ENCODE results near the gene NOC2L. TPM values are rescaled to one million over a fixed set of nuclear protein-coding genes. Genes with fewer than 3 reads are reported as not detected.

NOC2L gene
- total RNA-seq, 1 experiment from 2014 or later: 130 TPM

DNA sequence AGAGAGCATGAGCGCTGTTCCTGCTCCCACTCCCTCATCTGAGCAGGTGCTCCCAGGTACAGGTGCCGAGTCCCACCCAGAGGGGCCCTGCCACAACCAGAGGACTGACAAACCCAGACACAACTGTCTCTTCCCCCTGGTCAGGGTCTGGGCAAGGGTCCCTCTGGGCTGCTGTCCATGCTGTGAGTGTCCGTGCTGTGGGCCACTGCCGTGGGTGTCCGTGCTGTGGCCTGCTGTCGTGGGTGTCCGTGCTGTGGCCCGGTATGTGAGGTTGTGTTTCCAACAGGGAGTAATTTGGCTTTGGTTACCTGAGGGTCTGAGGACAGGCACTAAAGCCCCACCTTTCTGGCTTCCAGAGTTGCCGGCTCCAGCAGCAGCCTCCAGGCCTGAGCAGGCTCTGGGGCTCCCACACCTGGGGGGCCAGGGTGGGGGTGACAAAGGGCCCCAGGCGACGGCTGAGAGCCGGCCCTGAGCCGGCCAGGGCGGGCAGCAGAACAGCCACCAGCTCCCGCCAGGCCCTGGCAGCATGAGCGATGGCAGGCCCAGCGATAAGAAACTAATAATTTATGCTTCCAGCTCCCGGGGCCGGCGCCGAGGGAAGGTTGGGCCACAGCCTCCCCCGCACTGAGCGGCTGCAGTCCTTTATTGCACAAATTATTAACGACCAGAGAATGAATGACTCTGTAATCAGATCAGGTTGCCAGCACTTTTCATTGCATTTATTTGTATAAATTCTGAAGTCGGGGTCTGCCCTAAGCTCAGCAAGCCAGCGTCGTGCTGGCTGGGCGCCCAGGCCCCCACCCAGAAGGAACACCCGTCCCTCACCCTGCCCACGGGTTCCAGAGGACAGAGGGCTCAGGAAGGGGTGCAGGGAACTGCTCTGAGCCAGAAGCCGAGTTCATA, 42.6 kb downstream of the NOC2L start:
- H3T11ph ChIP-seq (ENCODE audit: low read length): no peak overlapping the region
- no peaks in the 10 kb centered on the region for H3K79me1 ChIP-seq (ENCODE audit: insufficient read depth, low read depth, low read length, poor library complexity, severe bottlenecking)
- no peak overlapping the region for H3K14ac ChIP-seq (ENCODE audit: insufficient read depth, low read length)
- no peak overlapping the region for H3K27ac Mint-ChIP-seq
- H3K23me2 ChIP-seq (ENCODE audit: insufficient read length, low read depth, low read length, poor library complexity, severe bottlenecking): no peaks in the 10 kb centered on the region
- TF ChIP-seq, protein P1, sequence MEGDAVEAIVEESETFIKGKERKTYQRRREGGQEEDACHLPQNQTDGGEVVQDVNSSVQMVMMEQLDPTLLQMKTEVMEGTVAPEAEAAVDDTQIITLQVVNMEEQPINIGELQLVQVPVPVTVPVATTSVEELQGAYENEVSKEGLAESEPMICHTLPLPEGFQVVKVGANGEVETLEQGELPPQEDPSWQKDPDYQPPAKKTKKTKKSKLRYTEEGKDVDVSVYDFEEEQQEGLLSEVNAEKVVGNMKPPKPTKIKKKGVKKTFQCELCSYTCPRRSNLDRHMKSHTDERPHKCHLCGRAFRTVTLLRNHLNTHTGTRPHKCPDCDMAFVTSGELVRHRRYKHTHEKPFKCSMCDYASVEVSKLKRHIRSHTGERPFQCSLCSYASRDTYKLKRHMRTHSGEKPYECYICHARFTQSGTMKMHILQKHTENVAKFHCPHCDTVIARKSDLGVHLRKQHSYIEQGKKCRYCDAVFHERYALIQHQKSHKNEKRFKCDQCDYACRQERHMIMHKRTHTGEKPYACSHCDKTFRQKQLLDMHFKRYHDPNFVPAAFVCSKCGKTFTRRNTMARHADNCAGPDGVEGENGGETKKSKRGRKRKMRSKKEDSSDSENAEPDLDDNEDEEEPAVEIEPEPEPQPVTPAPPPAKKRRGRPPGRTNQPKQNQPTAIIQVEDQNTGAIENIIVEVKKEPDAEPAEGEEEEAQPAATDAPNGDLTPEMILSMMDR (conservative IDR thresholded peaks at IDR 0.05): no peak
- no peak overlapping the region for H2AFZ ChIP-seq (ENCODE audit: low read length)
- no peak for DNase-seq
- WGBS (ENCODE audit: extremely low coverage, insufficient read length, low lambda C conversion rate): no CpG with 5 or more reads among the region's 31 CpGs
- H2AK5ac ChIP-seq (ENCODE audit: insufficient read length, low read length): no peak overlapping the region
- H3K23ac ChIP-seq (ENCODE audit: insufficient read length, low read depth, low read length): no peak overlapping the region
- H4K8ac ChIP-seq (replicated peaks; ENCODE audit: insufficient read length, low read depth, low read length): no peak overlapping the region
- peaks cover 6% of the 10 kb centered on the region for H4K20me1 ChIP-seq (ENCODE audit: control insufficient read depth, insufficient read depth, insufficient read length)
- no peak overlapping the region for H3K9ac ChIP-seq (ENCODE audit: extremely low read depth, insufficient read length, low read length)
- H3K18ac ChIP-seq (ENCODE audit: insufficient read length, low read depth, low read length): no peak overlapping the region
- H3K56ac ChIP-seq (ENCODE audit: insufficient read length, low read depth, low read length): no peak overlapping the region
- no peak overlapping the region for H2BK5ac ChIP-seq (ENCODE audit: insufficient read length, low read length)
- no peak overlapping the region for H3K27ac ChIP-seq (ENCODE audit: insufficient read length, low read depth, low read length)
- H2BK120ac ChIP-seq (ENCODE audit: low read depth, low read length, poor library complexity, severe bottlenecking): no peak overlapping the region
- no peaks in the 10 kb centered on the region for H3K9me3 ChIP-seq (ENCODE audit: control insufficient read depth, low read depth, low read length)
- no peak overlapping the region for H2BK15ac ChIP-seq (ENCODE audit: low read depth, low read length)
- peaks cover 15 to 19% of the 10 kb centered on the region in 2 experiments for H3K4me1 Mint-ChIP-seq
- no peak overlapping the region for H4K91ac ChIP-seq (ENCODE audit: insufficient read length, low read depth, low read length)
- H3K4me2 ChIP-seq (ENCODE audit: insufficient read depth, insufficient read length, low read length): no peak overlapping the region
- no peak overlapping the region for H2BK12ac ChIP-seq (ENCODE audit: insufficient read length, low read depth, low read length)
- H4K5ac ChIP-seq (ENCODE audit: insufficient read length, low read depth, low read length): no peak overlapping the region
- peaks cover 0 to 3% of the 10 kb centered on the region in 2 experiments; a peak in 2 of 5 replicates for H3K9me3 Mint-ChIP-seq
- no peak overlapping the region for H2BK20ac ChIP-seq (ENCODE audit: low read depth, low read length, poor library complexity, severe bottlenecking)
- H3K36me3 Mint-ChIP-seq (ENCODE audit: insufficient read depth in 1 of 3, low read depth in 3 of 3): peaks cover 0 to 3% (median 0%) of the 10 kb centered on the region in 3 experiments; a peak in 4 of 7 replicates
- H3K4ac ChIP-seq (ENCODE audit: low read depth, low read length): no peak overlapping the region
- H3K27me3 Mint-ChIP-seq (ENCODE audit: low read depth): peaks cover 99% of the 10 kb centered on the region
- H3K79me2 ChIP-seq (ENCODE audit: insufficient read depth, low read length): no peaks in the 10 kb centered on the region
- H3K27me3 ChIP-seq (ENCODE audit: insufficient read depth, low read length): peaks cover 17% of the 10 kb centered on the region
- no peak overlapping the region for H3K4me3 Mint-ChIP-seq
- H3K4me1 ChIP-seq (ENCODE audit: insufficient read depth, low read length): no peaks in the 10 kb centered on the region

Data from H9 (cell line).